CD4-positive, alpha-beta T cell treated with Interferon gamma for 1 hour (primary cell): ENCODE measurements around the gene KMT5B.

ENCODE experiments used
- DNase-seq: peaks from one replicate; pipeline ENCODE4 v3.0.0-alpha.2; 2020

KMT5B gene

DNA sequence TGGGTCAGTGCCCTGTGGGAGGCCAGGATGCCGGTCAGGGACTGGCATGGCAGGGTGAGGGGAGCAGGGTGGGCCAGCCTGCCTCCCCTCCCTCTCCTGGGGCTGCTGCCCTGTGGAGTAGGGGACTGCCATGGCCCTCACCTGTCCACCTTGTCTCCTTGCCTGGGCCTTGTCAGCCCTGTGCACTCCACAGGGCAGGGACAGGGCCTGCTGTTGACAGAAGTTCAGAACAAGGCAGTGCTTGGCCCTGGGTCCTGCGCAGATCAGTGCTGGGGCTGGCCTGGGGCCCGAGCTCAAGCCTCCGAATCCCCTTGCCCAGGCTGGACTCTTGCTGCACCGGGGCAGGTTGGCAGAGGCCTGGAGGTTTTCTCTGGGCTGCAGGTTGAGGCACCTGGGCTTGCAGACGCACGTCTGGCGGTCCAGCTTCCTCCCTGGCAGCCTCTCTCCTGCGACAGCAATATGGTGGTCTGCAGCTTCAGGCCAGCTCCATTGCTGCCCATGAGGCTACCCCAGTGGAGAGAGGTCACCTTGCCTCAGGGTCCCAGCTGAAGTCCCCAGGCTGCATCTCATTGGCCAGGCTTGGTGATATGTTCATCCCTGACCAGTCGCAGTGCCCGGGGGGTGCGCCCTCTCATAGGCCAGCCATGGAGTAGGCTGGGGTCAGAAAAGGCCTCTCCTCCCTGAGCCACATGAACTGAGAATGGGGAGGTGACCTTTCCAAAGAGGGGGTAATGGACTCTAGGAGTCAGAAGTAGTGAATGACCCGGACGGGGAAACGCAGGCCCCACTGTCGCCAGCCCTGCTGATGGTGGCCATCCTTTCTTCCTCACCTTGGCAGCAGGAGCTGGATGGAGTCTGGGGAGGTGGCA is 70.4 kb downstream of the KMT5B start:
- no peak for DNase-seq

DNA sequence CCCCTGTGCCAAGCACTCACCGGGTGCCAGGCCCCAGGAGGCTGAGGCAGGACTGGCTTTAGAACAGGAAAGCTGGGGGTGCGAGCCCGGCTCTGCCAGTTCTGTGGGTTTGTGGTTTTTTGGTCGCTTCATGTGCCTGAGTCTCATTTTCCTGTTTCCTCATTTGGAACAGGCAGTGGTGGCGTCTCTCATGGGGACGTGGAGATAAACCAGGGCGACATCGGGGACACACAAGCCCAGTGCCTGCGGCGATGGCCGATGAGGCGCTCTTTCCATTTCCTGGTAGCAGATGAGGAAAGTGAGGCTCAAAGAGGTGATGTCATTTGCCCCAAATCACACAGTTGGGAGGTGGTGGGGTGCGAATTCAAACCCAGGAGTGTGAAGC is 71.1 kb downstream of the KMT5B start:
- DNase-seq, result peak; percentile 13

DNA sequence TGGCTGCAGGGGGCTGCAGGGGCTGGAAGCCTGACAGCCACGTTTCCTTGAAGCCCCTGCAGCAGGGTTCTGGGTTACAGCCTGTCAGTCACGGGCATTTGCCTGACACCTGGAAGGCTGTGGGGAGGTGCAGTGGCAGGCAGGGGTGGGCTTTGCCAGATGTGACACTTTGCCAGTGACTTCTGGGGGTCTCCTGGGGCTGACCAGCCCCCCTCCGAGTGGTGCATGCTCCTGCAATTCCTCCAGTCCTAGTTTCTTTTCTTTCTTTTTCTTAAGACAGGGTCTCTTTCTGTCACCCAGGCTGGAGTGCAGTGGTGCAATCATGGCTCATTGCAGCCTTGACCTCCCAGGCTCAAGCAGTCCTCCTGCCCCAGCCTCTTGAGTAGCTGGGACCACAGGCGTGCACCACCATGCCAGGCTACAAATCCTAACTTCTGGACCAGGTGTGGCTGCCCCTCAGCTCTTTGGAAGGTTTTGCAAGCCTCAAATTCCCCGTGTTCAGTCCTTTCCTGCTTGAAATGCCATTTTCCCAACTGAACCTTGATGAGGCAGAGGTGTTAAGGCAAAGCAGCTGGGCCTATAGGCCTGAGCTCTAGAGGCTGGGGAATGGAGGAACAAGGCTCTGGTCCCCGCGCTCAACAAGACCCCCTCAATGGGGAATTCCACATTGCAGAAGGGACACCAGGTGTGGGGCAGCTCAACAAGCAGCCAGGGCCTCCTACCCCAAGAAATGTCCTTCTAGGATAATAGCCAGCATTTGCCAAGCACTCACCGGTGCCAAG is 71.7 kb downstream of the KMT5B start:
- no peak for DNase-seq

DNA sequence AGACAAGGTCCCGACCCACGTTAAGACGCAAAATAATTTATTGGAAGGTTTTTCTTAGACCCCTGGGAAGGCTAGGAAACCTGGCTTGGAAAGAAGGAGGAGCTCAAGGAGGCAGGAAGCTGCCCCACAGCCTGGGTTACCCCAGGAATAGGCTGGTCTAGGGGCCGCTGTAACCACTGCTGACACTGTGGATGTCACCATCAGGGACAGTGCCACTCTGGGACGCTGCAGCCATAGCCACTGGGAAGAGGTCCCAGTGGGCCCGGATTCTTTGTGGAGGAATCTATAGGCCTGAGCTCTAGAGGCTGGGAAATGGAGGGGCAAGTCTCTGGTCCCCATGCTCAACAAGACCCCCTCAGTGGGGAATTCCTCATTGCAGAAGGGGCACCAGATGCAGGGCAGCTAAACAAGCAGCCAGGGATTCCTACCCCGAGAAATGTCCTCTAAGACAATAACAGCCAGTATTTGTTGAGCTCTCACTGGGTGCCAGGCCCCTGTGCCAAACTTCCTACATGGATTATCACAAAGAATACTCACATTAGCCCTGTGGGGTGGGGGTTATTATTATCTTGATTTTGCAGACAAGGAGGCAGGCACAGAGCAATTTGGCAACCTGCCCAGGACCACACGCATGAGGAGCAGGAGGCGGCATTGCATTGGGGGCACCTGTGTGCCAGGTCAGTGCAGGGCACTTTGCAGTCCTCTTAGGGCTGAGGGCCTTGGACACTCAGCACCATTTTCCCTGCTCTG is 72.4 kb downstream of the KMT5B start:
- DNase-seq, result no peak

DNA sequence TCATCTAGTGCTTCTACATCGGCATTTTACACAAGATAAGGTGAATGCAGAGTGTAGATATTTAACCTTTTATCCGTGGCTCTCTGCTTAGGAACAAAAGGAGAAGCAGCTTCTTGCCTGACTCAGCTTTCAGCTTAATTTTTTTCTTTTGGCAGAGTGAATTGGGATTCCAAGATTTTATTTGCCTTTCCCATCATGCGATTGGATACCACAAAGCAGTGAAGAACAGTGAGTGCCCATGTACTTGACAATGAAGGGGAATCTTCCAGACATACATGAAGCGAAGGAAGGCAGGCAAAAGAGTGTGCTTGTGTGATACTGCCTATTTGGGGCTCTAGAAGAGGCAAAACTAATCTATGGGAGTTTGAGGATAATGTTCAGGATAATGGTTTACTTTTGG is 74.9 kb downstream of the KMT5B start:
- no peak for DNase-seq

DNA sequence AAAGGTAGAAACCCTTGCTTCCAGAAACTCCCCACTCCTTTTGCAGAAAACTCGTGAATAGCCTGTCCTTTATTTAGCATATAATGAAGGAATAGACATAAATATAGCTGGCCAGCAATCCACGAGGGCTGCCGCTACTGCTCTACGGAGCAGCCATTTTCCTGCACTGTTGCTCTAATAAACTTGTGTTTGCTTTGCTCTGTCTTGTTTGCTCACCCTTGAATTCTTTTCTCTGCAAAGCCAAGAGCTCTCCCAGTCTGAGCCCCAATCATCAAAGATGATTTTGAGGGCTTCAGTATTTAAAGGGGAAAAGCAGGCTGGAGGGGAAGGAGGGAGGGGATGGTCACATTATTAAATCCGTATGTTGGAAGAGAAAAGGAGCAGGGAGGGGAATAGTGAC is 75.3 kb downstream of the KMT5B start:
- no peak for DNase-seq

DNA sequence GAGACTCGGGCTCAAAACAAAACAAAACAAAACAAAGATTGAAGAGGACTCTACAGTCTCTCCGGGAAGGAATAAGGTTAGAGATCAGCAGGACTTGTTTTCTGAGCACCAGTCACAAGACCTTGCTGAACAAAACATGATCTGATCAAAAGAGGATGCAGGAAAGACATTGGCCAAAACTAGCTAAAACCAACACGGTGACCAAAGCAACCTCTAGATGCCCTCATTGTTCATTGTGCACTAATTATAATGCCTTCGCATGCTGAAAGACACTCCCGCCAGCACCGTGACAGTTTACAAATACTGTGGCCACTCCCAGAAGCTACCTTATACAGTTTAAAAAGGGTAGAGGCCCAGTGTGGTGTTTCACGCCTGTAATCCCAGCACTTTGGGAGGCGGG is 76.2 kb downstream of the KMT5B start:
- no peak for DNase-seq

DNA sequence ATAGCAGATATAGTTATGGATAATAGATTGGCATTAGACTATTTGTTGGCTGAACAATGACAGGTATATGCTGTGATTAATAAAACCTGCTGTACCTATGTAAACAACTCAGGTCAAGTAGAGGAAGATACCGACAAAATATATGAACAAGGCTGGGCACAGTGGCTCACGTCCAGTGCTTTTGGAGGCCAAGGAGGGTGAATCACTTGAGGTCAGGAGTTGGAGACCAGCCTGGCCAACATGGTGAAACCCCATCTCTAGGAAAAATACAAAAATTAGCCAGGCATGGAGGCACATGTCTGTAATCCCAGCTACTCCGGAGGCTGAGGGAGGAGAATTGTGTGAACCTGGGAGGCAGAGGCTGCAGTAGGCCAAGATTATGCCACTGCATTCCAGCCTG is 77.9 kb downstream of the KMT5B start:
- no peak for DNase-seq

DNA sequence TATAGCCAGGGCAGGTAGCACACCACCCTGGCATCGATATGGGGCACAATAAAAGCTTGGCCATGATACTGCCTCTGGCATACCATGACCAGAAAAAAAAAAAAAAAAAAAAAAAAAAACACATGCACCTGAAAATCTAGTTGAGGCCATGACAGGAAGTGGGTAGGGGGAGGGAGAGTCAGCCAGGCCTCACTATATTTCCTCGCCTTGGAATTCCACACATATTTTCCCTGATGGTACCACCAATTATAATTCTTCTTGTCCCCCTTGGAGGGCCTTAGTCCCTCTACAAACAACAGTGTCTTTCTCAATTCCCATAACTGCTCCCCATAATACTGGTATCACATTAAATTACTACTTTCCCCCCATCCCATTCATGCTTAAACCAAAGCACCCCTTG is 79.3 kb downstream of the KMT5B start:
- DNase-seq, result no peak

DNA sequence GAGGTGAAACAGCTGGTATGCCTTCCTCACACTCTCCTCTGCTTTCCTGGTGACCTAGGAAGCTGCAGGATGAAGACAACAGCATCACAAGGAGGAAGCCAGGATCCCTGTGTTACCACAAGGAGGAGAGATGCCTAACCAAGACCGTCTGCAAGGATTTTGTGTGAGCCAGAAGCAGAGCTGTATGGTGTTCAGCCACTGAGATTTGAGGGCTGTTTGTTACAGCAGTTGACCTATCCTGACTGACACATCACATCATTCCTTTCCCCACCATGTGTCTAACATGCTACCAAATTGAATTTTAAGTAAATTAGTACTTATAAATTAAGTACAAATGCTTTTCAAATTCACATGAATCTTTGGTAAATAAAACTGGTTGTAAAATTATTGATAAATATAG is 83.0 kb downstream of the KMT5B start:
- DNase-seq, result no peak

DNA sequence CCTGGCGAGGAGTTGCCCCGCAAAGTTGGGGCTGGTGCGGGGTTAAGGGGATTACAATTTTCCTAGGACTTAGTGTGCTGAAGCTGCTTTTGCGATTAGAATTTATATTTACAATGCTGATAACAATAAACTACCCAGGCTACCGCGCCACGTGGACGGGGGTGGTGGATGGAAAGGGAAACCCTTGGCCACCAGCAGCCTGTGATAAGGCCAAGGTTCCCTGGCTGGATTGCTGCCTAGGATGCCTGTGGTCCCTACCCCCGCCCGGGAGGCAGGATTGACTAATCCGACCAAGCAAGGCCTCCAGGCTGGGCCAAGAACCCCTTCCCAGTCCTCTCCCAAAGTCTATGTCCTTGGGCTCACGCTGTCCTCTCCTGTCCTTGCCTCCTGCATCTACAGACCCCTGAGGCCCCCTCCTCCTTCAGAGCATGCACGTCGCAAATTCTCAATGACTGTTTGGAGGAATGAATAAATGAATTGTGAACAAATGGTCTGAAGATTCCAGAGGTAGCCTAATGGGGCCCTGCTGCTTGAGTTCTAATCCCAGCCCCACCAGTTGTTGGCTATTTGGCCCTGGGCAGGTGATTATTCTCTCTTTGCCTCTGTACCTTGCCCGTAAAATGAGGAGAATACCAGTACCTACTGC is 84.3 kb downstream of the KMT5B start:
- no peak for DNase-seq

DNA sequence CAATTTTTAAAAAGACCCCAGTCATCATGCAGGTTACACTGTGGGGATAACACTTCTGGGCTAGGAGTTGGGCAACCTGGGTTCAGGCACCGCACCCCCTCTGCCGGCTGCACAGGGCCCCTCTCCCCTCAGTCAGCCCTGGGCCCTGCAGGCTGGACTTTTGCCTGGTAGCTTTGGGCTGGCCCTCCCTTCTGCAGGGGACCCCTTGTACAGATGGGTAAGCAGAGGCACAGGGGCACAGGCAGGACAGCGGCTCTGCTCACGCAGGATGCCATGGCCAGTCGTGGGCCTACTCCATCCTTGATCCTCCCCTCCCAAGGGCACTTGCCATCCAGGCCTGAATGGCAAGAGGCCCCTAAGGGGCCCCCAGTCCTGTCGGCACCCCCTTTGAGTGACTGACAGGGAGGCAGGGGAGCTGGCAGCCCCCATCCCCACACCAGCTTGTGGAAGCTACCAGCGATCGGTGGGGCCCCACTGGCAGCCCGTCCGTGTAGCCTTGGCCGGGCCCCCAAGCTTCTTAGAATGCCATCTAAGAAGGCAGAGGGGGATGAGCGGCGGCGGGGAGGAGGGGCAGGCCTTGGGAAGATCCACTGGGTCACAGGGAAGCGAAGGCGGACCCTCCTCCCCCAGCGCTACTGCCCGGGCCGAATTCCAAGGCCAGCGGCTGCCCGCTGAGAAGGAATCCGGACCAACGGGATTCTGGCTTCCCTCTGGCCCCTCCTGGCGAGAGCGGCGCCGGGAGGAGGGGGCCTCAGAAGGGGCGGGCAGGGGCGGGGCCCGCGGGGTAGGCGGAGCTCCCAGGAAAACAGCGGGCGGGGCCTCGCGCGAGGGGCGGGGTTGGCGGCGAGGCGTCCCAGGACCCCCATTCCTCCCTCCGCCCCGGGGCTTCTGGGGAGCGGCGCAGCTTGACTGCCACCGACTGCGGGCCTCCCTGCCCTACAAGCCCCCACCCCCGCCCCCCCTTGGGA is 85.1 kb downstream of the KMT5B start:
- DNase-seq, result no peak

DNA sequence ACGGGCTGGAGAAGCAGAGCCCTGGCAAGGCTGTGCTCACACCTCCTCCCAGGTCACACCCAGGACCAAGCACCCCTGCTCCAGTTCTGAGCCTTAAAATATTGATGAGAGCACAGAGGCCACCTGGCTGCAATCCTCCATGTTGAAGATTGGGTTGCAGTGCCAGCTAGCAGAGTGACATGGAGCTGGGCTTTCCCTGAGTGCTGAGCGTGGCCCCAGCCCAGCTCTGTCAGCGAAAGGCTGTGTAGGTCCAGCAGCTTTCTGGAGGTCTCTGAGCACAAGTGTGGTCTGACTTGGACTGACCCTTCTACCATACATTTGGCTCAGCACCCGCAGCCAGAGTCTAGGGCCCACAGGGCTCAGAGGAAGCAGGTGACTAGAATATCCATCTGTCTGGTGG is 87.9 kb downstream of the KMT5B start:
- DNase-seq, result no peak

DNA sequence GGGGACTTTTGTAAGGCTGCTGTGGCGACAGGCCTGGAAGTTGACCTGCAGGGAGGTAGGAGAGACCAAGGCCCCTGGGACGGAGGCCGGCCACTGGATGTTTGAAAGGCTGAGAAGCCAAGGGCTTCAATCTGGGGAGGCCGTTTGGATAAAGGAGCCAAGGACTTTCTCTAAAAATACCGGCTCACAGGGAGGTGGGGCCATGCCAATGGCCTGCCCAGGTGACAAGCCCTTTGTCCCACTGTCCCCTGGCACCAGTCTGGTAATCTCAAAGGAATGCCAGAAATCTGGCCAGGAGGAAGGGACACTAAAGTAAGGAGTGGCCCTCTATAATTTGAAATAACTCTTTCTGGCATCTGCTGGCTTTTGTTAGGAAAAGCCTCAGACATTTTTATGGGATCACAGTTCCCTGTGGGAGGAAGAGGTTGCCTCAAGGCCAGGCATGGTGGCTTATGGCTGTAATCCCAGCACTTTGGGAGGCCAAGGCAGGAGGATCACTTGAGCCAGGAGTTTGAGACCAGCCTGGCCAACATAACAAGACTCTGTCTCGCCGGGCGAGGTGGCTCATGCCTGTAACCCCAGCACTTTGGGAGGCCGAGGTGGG is 90.1 kb downstream of the KMT5B start:
- no peak for DNase-seq

DNA sequence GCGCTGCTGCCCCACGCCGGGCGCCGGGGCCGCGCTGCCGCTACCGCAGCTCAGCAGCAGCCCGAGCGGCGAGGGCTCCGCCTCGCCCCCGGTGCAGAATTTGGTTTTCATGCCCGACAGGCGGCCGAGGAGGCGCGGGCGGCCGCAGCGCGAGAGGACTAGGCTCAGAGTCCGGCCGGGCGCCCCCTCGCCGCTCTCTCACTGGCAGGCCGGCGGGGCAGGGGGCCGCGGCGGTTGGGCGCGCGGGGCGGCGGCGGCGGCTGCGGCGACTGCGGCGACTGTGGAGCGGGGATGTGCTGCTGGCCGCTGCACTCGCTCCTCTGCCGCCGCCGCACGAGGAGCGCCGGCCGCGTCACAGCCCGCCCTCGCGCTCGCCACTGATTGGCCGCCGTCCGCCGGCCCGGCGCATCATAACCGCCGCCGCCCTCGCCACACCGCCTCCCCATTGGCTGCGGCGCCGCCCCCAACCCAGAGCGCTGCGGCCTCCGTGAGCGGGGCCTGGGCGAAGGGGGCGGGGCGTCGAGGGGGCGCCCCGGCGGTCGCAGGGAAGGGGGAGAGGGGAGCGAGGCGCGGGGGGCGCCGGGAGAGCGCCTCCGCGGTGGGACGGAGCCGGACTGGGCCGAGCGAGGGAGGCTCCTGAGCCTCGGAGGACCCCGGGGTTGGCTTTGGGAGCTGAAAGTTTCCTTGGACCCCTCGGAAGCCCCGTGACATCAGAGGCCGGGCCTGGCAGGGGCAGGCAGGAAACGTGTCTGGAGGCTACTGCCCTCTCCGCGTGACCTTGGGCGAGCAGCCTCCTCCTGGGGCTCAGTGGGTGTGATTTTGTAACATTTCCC is 91.8 kb downstream of the KMT5B start, which contains the start of gene CHKA:
Gene CHKA, minus strand, starts transcription at position 322 of the 833 bp plus-strand sequence. Its CDS starts 211 bp downstream, at position 111.
- peak; percentile 90 for DNase-seq

DNA sequence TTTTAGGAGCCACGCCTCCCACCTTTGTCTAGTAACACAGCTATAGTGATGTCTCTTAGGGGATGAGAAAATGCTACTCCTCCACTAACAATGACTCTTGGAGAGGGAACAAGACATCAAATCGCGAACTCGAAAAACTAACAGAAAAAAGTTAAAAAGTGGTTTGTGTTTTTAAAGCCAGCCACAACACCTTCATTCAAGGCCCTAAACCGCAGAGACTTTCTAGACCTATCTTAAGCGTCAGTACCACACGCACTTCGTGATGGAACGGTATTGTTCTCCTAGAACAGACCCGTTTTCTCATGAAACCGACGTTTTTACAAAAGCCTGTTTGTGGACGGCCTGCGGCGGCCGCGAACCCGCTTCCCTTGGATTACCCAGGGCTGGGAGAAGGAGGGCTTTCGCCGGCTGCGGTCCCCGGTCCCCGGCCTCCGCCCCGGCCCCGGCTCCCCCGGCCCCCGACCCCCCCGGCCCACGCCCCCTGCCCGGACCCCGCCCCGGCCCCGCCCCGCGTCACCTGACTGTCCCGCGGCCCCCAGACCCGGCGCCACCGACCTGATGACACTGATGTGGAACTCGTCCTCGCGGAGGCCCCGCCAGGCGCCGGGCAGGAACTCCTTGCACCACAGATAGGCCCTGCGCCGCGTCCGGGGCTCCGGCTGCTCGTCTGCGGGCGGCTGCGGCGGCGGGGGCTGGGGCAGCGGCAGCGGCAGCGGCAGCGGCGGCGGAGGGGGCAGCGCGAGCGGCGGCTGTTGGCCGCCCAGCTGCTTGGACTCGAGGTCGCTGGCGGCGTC is 92.6 kb downstream of the KMT5B start:
- peak; percentile 54 for DNase-seq

DNA sequence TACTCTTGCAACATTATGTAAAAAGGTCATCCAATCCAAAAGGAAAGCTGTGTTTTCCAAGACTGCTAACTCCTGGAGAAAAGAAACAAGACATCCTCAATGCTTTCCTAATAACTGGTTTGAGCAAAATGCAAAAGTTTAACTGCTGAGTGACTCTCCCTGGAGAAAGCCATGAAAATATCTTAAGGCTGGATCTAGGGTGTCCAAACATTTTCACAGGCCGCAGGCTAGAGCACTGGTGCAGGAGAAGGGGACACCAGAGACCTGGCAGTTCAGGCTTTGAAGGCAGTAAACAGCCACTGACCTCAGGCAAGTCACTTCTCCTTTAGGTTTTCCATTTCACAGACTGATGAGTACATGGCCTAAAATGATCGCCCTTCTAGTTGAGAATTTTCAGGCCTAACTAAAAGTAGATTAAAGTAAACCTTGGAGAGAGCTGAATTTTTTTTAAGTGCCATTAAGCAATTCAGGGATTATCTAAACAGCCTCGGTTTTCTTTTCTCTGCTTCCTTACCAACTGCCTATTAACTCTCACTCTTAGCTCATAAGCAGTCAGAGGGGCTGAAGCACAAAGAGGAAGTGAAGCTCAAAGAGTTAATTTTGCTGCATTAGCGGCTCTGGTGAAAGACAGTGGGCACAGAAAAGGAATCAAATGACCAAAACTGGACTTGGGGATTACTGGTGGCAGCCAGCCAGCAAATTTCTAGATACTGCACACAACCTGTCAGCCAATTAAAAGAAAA is 94.2 kb downstream of the KMT5B start:
- no peak for DNase-seq

DNA sequence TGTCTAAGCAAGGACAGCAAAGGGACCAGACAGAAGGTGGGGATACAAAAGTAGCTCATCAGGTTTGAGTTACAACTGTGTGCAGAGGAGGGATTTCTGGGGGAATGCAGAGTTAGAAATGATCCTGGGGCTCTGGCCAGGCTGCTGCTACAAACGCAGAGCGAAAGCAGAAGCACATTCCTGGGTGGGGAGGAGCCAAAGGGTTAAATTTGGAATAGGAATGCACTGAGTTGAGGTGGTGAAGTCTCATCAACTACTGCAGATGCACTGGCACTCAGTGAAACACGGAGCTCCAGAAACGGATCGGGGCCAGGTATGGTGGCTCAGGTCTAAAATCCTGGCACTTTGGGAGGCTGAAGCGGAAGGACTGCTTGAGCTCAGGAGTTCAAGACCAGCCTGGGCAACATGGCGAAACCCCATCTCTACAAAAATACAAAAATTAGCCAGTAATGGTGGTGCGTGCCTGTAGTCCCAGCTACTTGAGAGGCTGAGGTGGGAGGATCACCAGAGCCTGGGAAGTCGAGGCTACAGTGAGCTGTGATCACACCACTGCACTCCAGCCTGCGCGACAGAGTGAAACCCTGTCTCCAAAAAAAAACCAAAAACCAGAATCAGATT is 95.1 kb downstream of the KMT5B start:
- no peak for DNase-seq
